Ovary (tissue), 3 donors: ENCODE results near the gene TEX12.

Experiments used
- CTCF ChIP-seq, 3 donors: fragments of 450-650 bp in 2 of 3; fragments of 200-600 bp in 1 of 3; IDR thresholded peaks; one replicate each; pipeline versions ENCODE4 v1.5.1 to v1.8.0; 2016 to 2022; ENCODE audit warnings: antibody characterized with exemption in 3 of 3, mild to moderate bottlenecking in 1 of 3
- EP300 ChIP-seq: sonication (generic); formaldehyde crosslinking; IDR thresholded peaks from one replicate; pipeline ENCODE4 v1.6.1; 2017; ENCODE audit warnings: antibody characterized with exemption
- POLR2A ChIP-seq: fragments of 450-650 bp; IDR thresholded peaks from one replicate; pipeline ENCODE4 v1.6.1; 2017; ENCODE audit warnings: antibody characterized with exemption, mild to moderate bottlenecking, moderate library complexity
- donor health status: DM: no; HTN: no; CAD: no.

GRCh38 chr11:112212290-112212689 is 45.1 kb downstream of the TEX12 start:
- TF ChIP-seq CTCF (IDR thresholded peaks at IDR 0.05), result no peak
- TF ChIP-seq POLR2A, result no peak
- TF ChIP-seq EP300, result no peak
